GM23338 (cell line): ENCODE results near the gene TTC27.

ENCODE experiments used
- CREB1 ChIP-seq: fragments of 250-450 bp; sonication (Bioruptor Pico); IDR thresholded peaks from 2 replicates; pipeline ENCODE4 v1.5.0; 2020; ENCODE audit warnings: low read depth, mild to moderate bottlenecking, moderate library complexity
- CTCF ChIP-seq, 2 experiments: fragments of 200-600 bp in 1 of 2; sonication (generic) in 1 of 2; conservative IDR thresholded peaks; 2 replicates each; pipeline versions ENCODE4 v1.5.1 to v1.6.1; 2016 to 2017; ENCODE audit warnings: antibody characterized with exemption in 2 of 2, low read depth in 2 of 2, mild to moderate bottlenecking in 2 of 2, moderate library complexity in 1 of 2
- EZH2 ChIP-seq: fragments of 200-600 bp; sonication (generic); IDR thresholded peaks from one replicate; pipeline ENCODE4 v1.8.0; 2017; ENCODE audit warnings: antibody characterized with exemption, mild to moderate bottlenecking, low read depth; ENCODE audit not compliant: unreplicated experiment
- NANOG ChIP-seq: IDR thresholded peaks from 2 replicates; pipeline ENCODE4 v1.6.1; 2016; ENCODE audit warnings: antibody characterized with exemption, borderline replicate concordance
- POLR2AphosphoS5 ChIP-seq: IDR thresholded peaks from 2 replicates; pipeline ENCODE4 v1.6.1; 2016; ENCODE audit warnings: antibody characterized with exemption, low read depth
- REST ChIP-seq: IDR thresholded peaks from one replicate; pipeline ENCODE4 v1.6.1; 2018; ENCODE audit warnings: antibody characterized with exemption; ENCODE audit not compliant: unreplicated experiment
- STAT1 ChIP-seq: IDR thresholded peaks from one replicate; pipeline ENCODE4 v1.6.1; 2016; ENCODE audit warnings: antibody characterized with exemption; ENCODE audit not compliant: unreplicated experiment

GRCh38 chr2:32718752-32719151 is 90.9 kb downstream of the TTC27 start:
- TF ChIP-seq CTCF (conservative IDR thresholded peaks at IDR 0.05; ENCODE audit: low read depth in 2 of 2) = 0 out of 4 replicates have a peak, but pooled peaks of 1 of the 2 experiments have one; percentile 10
- no peak for TF ChIP-seq EZH2
- no peak for TF ChIP-seq POLR2AphosphoS5
- no peak for TF ChIP-seq REST
- TF ChIP-seq NANOG = no peak
- no peak for TF ChIP-seq CREB1
- no peak for TF ChIP-seq STAT1
